ENCODE measurements around the gene FKBP15. TPM values are rescaled to one million over a fixed set of nuclear protein-coding genes. Genes with fewer than 3 reads are reported as not detected.
"Not testable (repeated sequence)": the region's sequence is repeated elsewhere in the genome, so short reads cannot be mapped to it uniquely, and the experiment has no call there.

FKBP15 gene
- total RNA-seq, 1 experiment from 2014 or later = 34.9 TPM

DNA sequence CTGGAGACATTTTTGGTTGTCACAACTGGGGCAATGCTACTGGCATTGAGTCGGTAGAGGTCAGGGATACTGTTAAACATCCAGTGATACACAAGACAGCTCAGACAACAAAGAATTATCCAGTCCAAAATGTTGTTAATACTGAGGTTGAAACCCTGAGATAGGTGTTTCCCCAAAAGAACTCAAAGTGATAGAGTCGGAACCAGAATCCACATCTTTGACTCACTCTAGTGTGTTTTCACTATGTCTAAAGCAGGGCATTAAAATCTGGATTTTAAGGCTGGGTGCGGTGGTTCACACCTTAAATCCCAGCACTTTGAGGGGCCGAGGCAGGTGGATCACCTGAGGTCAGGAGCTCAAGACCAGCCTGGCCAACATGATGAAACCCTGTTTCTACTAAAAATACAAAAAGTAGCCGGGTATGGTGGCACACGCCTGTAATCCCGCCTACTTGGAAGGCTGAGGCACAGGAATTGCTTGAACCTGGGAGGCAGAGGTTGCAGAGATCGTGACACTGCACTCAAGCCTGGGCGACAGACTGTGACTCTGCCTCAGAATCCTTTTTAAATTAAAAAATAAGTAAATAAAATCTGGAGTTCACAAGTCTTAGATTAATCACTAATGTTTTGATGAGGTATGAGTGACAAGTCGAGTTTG, 17.3 kb upstream of the FKBP15 start:
- no peak for DNase-seq (ENCODE audit: low read depth, low spot score)
- in situ Hi-C loops (cut with HindIII; ENCODE audit: low pct_unique_long_range_greater_than_20kb, low sequenced_read_pairs) = no loop called here

DNA sequence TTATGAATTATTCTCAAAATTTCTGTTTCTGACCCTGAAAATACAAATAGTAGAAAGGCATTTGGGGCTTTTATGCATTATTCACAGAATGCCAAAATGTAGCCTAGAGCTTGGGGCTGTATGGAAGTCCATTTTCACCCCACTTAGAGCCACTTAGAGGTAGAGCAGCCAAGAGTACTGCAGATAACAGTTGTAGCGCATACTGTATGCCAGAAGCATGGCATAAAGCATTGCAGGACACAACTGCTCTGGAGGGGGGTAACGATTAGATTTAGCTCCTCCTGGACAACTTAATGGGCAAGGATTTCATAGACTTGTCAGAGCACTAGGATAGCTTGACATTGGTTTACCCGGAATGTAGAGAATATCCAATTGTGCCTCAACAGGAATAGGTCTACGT, 15.9 kb upstream of the FKBP15 start:
- no peak for DNase-seq (ENCODE audit: low read depth, low spot score)
- in situ Hi-C loops (cut with HindIII; ENCODE audit: low pct_unique_long_range_greater_than_20kb, low sequenced_read_pairs) = no loop called here

DNA sequence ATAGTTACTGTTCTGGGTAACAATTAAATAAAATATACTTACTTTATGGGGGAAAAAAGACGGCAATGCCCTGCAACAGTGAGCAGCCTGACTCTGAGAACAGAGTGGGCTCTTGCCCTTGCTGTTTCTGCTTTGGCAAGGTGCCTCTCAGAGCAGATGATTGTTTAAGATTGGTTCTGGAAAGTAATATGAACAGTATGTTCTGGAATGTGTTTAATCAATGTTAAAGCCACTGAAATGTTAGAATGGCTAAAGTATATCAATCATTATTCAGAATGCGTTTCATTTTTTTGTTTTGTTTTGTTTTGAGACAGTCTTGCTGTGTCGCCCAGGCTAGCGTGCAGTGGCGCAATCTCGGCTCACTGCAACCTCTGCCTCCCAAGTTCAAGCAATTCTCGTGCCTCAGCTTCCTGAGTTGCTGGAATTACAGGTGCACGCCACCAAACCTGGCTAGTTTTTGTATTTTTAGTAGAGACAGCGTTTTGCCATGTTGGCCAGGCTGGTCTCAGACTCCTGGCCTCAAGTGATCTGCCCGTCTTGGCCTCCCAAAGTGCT, 14.7 kb upstream of the FKBP15 start:
- in situ Hi-C loops (cut with HindIII; ENCODE audit: low pct_unique_long_range_greater_than_20kb, low sequenced_read_pairs); DNase-seq (ENCODE audit: low read depth, low spot score): not testable (repeated sequence)

DNA sequence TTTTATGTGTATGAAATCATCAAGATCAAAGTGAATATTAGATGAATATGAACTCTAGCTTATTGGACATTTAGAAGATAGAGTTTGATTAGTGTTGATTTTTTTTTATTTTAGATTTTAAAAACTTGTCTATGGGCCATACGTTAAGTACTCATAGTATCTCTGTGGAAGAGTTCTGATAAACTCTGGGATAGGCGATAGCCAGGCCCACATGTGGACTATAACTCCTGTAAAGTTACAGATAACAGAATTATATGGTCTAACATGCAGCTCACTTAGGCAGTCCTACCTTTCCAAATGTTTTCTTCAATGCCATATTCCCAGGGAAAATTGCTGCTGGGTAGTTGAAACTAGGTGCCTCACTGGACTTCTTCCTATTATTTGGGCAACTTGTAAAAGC, 10.6 kb upstream of the FKBP15 start:
- in situ Hi-C loops (cut with HindIII; ENCODE audit: low pct_unique_long_range_greater_than_20kb, low sequenced_read_pairs) = no loop called here
- DNase-seq (ENCODE audit: low read depth, low spot score) = no peak

DNA sequence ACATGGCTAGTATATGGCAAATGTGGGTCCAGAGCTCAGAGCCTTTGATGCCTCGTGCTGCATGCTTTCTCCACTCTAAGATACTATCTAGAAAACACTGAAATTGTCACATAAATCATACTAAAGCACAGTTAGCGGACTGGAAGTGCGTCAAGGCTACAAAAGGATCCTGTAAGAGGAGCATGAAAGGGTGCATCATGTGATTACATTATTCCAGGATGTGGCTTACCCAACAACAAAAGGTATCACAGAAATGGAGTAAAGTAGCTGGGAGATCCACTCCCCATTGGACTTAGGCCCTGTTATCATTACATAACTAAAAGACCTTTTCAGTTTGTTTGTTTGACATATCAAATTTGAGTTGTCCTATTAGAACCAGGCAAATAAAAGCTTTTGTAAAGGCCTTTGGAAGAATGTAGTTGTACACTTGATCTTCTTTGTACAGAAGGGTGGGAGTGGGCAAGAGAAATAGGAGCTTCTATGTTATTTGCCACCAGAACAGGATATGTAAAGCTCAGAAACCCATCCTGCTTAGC, 7.1 kb upstream of the FKBP15 start:
- in situ Hi-C loops (cut with HindIII; ENCODE audit: low pct_unique_long_range_greater_than_20kb, low sequenced_read_pairs) = no loop called here
- DNase-seq (ENCODE audit: low read depth, low spot score) = peak; percentile 100

DNA sequence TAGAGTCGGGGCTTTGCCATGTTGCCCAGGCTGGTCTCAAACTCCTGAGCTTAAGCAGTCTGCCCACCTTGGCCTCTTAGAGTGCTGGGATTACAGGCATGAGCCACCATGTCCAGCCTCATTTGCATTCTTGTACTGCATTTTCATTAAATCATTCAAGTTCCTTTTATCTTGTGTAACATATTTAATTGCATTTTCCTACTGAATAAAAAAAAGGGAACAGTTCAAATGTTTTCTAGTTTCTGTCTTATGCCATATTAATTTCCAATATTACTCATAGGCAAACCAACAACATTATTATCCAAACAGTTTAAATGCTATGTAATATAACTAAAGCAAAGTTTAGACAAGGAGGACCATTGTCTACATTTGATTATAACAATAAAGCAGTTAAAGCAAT, 6.4 kb upstream of the FKBP15 start:
- DNase-seq (ENCODE audit: low read depth, low spot score) = no peak
- in situ Hi-C loops (cut with HindIII; ENCODE audit: low pct_unique_long_range_greater_than_20kb, low sequenced_read_pairs) = no loop called here

DNA sequence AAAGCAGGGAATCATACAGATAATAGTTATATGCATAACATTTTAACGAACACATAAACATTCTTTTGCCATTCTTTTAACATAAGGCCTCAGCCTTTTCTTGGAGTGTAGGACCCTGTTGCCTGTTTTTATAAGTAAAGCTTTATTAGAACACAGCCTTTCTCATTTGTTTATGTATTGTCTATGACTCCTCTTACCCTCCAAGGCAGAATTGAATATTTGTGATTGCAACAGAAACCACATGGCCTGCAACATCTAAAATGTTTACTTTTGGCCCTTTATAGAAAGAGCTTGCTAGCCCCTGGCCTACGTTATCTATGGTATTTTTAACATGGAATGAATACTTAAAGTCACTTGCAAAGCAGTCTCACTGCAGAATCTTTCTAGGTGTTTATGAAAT, 2.9 kb upstream of the FKBP15 start:
- in situ Hi-C loops (cut with HindIII; ENCODE audit: low pct_unique_long_range_greater_than_20kb, low sequenced_read_pairs) = no loop called here

DNA sequence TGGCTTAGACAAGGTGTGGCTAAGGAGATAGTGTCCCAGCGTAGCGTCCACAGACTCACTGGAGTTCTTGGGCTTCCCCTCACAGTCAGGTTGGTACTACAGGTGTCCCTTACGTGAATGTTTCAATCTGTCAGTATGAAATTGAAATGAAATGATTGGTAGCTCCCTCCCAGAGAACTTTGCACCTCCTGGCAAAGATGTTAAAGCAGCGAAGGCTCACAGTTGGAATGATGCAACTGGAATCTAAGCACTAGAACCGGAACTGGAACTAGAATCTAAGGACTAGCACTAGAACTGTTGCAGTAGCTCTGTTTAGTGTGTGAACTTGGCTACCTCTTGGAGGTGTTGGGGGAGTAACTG, 1.4 kb upstream of the FKBP15 start:
- peak; percentile 52 for DNase-seq (ENCODE audit: low read depth, low spot score)
- in situ Hi-C loops (cut with HindIII; ENCODE audit: low pct_unique_long_range_greater_than_20kb, low sequenced_read_pairs) = no loop called here

More for the DNA sequence above, 2.9 kb upstream of the FKBP15 start:
- DNase-seq (ENCODE audit: low read depth, low spot score) = no peak

DNA sequence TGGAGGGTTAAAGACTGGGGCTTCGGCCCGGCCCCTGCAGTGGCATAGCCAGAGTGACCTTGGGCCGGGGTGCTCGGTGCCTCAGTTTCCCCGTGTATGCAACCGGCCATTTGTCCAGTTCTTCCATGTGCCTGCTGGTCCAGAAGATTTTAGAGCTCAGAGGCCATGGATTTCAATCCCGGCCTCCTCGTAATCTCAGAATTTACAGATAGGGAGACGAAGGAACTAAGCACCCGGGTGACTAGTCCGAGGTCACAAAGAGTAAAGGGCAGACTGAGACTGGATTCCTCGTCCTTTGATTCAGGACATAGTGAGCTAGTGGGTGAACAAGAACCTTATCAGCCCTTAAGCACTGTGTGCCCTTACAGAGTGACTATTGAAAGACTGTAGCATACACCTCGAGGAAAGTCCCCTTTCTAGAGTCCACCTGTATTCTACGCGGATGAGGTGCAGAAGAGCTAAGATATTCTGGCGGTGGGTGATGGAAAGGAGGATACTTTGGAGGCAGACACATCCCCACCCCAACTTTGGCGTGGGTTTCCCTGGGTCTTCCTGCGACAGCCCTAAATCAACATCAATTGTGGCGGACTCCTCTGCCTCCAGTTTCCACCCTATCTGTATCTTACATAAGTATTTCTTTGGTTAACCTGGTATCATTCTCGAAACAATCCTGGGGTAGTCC, 864 bp upstream of the FKBP15 start:
- no peak for DNase-seq (ENCODE audit: low read depth, low spot score)
- in situ Hi-C loops (cut with HindIII; ENCODE audit: low pct_unique_long_range_greater_than_20kb, low sequenced_read_pairs) = no loop called here

DNA sequence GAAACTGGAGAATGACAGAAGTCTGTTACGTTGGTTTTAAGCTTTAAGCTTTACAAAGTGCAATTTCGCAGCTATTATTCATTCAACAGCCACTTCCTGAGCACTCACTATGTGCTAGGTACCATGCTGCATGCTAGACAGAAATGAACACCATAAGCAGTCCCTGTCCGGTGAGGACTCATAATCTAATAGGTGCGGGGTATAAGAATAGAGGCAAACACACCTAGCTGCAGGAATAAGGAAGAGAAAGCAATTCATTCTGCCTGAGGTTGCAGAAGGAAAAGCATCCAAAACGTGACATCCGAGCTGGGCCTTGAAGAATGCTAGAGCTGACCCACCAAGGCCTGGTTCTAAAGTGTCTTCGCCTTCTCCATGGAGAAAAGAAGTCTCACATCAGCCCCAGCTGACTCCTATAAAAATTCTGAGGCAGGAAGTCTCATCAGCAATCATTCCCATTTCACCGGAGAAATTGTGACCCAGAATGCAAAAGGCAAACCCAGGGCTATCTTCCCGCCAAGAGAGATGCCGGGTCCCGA, 542 bp downstream of the FKBP15 start:
- in situ Hi-C loops (cut with HindIII; ENCODE audit: low pct_unique_long_range_greater_than_20kb, low sequenced_read_pairs) = no loop called here
- no peak for DNase-seq (ENCODE audit: low read depth, low spot score)

DNA sequence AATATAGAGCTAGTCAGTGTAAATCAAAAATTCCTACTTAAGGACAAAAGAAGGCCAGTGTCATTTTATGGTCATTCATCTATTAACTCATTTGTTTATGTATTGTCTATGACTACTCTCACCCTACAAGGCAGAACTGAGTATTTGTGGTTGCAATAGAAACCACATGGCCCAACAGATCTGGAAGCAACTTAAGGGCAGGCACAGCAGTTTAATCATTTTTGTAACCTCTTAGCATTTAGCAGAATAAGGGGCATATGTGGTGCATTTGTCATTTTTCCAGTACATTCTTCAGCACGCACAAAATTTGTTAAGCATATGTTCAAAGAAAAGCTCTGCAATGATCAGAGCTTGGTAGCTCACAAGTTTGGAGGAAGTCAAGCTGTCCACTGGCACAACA, 1.1 kb downstream of the FKBP15 start:
- in situ Hi-C loops (cut with HindIII; ENCODE audit: low pct_unique_long_range_greater_than_20kb, low sequenced_read_pairs) = no loop called here
- no peak for DNase-seq (ENCODE audit: low read depth, low spot score)

DNA sequence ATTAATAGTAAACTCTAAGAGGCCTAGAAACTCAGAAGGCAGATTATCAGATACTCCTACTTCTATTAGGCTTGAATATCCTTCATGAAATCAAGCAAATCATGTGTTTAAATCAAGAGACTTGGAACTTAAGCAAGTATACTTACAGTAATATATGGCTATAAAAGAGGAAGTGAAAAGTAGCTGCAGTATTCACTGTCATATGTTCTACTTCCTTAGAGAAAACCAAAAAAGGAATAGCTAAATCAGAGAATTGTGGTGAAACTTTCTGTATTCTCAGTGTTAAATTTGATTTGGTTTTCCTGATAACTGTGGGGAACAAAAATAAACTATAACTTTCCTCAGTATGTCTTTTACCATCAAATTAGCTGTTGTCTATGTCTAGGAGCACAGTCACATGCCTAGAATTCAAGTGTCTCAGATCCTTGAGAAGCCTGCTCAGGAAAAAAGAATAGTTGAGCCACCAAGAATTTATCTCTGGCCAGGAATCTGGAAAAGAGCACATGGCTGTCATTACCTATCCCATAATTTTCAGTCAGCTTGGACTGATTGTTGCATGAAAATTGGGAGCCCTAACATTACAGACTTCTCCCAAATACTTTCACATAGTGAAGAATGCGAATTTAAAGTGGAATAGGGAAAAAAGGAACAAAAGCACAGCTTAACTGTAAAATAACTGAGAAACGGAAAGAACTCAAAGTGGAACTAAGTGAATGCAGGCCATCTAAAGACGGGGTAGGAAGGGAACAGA, 1.7 kb downstream of the FKBP15 start:
- DNase-seq (ENCODE audit: low read depth, low spot score) = no peak
- in situ Hi-C loops (cut with HindIII; ENCODE audit: low pct_unique_long_range_greater_than_20kb, low sequenced_read_pairs) = no loop called here

DNA sequence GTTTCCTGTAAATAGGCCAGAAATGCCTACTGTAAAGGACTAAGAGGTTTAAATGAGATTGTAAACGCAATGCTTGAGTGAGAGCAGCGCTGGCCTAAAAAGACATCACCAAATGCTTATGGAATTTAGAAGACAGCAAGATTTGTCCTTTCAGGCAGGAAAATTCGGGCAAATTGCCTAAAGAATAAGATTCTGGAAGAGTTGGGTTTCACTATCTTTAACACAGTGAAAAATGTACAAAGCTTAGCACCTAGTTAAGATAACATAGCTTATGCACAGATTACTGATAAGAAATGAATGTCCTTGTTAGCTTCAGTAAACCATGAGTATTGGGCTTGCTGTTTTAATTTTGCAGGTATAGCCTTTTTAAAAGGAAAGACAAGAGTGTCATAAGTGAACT, 4.7 kb downstream of the FKBP15 start:
- in situ Hi-C loops (cut with HindIII; ENCODE audit: low pct_unique_long_range_greater_than_20kb, low sequenced_read_pairs) = no loop called here
- no peak for DNase-seq (ENCODE audit: low read depth, low spot score)

DNA sequence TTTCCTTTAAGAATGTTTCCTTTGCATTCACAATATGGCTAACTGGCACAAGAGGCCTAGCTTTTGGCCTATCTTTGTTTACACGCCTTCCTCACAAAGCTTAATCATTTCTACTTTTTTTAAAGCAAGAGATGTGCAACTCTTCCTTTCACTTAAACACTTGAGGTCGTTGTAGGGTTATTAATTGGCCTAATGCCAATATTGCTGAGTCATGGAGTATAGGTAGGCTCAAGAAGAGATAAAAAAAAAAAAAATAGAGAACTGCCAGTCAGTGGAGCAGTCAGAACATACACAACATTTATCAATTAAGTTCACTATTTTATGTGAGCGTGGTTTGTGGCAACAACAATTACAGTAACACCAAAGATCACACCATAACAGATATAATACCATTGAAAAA, 5.9 kb downstream of the FKBP15 start:
- DNase-seq (ENCODE audit: low read depth, low spot score) = peak; percentile 27
- in situ Hi-C loops (cut with HindIII; ENCODE audit: low pct_unique_long_range_greater_than_20kb, low sequenced_read_pairs) = no loop called here

DNA sequence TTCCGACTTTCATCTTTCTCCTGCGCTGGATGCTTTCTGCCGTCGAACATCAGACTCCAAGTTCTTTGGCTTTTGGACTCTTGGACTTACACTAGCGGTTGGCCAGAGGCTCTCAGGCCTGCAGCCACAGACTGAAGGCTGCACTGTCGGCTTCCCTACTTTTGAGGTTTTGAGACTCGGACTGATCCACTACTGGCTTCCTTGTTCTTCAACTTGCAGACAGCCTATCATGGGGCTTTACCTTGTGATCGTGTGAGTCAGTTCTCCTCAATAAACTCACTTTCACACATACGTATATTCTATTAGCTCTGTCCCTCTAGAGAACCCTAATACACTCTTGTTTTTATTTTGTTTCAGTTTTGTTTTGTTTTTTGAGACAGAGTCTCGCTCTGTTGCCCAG, 10.3 kb downstream of the FKBP15 start:
- in situ Hi-C loops (cut with HindIII; ENCODE audit: low pct_unique_long_range_greater_than_20kb, low sequenced_read_pairs) = no loop called here
- DNase-seq (ENCODE audit: low read depth, low spot score) = peak; percentile 63

DNA sequence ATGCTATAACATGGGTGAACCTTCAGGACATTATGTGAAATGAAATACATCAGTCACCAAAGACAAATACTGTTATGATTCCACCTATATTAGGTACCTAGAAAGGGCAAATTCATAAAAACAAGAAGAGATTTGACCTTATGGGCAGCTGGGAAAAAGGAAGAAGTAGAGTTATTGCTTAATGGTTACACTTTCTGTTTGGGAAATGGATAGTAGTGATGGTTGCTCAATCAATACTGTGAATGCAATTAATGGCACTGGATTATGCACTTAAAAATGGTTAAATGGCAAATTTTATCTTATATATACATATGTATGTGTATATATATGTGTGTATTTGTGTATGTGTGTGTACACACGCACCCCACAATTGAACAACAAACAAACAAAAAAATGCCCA, 15.2 kb downstream of the FKBP15 start:
- no peak for DNase-seq (ENCODE audit: low read depth, low spot score)
- in situ Hi-C loops (cut with HindIII; ENCODE audit: low pct_unique_long_range_greater_than_20kb, low sequenced_read_pairs) = no loop called here

DNA sequence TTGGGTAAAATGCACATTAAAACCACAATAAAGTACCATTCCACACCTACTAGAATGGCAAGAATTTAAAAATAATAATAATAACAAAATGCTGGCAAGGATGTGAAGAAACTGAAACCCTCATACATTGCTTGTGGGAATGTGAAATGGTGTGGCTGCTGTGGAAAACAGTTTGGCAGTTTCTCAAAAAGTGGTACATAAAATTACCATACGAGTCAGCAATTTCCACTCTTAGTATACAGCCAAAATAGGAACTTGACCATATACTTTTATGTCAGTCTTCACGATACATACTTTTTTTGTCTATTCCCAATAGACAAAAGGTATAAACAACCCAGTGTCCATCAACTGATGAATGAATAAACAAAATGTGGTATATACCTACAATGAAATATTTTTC, 15.6 kb downstream of the FKBP15 start:
- DNase-seq (ENCODE audit: low read depth, low spot score) = no peak
- in situ Hi-C loops (cut with HindIII; ENCODE audit: low pct_unique_long_range_greater_than_20kb, low sequenced_read_pairs) = no loop called here

DNA sequence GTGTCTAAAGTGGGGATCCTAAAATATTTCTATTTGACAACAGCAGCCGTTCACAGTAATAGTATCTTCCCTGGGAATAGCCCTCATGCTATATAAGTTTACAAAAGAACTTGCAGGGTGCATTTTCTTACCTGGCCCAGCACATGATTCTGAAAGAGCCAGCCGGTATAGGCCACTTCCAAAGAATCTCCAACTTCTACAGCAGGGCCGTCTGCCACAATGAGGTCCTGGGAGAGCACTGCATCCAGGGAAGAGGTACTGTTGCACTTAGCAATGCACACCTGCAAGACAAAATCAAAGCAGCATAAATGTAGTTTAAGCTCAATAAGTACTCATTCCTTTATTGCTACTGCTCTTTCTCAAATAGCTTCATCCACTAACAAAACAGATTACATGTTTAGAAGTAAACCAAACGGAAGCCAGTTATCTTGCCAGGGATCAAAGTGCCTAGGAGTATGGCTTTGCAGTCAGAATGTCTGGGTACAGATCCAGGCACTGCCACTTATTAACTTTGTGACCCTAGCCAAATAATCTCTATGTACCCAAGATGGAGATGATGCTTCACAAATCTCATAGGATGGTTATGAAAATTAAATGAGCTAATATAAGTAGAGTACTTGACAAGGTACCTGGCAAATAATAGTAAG, 21.3 kb downstream of the FKBP15 start:
- in situ Hi-C loops (cut with HindIII; ENCODE audit: low pct_unique_long_range_greater_than_20kb, low sequenced_read_pairs) = no loop called here

More for the DNA sequence above, 21.3 kb downstream of the FKBP15 start:
- DNase-seq (ENCODE audit: low read depth, low spot score) = no peak
